Occipital lobe (tissue), 2 donors: ENCODE measurements around the gene CEP126. TPM values are rescaled to one million over a fixed set of nuclear protein-coding genes. Genes with fewer than 3 reads are reported as not detected.

Experiments
- DNase-seq: peaks from one replicate; lab custom pipeline; 2025; lab: John Stamatoyannopoulos, UW
- total RNA-seq: library from RNA; depleted of rRNA; stranded (reverse); fragments of >200 nt; gene quantifications from one replicate; pipeline ENCODE4 v1.2.3, GENCODE V29; 2014

CEP126 gene, protein sequence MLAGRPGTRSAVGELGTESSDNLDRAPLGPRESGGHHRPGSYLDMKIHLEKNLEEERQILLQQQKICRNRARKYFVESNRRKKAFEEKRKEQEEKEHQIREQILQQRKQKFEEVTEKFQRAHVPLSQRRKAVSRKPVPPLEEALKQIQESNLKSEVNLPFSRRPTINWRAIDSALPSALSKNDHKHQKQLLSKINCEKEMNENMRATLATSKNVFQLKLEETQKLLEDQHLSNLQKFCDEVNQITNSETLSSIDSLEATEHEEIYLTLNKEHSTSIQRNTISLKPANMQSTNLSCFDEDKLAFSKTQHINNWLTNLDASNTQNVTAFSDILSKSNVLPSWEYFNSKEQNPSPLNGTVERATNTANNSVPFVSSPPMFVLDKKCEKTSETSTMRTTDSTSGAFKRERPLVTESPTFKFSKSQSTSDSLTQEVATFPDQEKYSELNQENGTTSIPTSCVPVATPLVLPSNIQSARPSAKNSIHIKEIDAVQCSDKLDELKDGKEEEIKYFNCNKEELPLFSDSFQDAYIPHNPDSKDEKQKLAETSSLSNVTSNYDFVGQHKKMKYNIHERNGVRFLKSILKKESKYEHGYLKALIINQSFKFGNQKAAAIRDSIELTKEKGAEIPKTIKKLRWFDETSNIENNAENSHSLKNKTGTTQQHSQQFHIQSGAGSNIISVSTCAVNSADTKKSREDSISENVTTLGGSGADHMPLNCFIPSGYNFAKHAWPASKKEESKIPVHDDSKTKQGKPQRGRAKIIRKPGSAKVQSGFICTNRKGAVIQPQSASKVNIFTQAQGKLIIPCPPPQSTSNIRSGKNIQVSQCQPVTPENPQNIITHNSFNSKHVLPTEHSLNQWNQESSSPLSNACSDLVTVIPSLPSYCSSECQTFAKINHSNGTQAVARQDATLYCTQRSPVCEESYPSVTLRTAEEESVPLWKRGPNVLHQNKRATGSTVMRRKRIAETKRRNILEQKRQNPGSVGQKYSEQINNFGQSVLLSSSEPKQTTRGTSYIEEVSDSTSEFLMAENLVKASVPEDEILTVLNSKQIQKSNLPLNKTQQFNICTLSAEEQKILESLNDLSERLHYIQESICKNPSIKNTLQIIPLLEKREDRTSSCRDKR
- total RNA-seq = 9.4 TPM

GRCh38 chr11:101914738-101915426 is at the start of gene CEP126:
TSS of gene CEP126 (plus strand) at chr11:101915010. CDS start at chr11:101915285, 275 bp downstream.
- peak; percentile 92 for DNase-seq

DNA sequence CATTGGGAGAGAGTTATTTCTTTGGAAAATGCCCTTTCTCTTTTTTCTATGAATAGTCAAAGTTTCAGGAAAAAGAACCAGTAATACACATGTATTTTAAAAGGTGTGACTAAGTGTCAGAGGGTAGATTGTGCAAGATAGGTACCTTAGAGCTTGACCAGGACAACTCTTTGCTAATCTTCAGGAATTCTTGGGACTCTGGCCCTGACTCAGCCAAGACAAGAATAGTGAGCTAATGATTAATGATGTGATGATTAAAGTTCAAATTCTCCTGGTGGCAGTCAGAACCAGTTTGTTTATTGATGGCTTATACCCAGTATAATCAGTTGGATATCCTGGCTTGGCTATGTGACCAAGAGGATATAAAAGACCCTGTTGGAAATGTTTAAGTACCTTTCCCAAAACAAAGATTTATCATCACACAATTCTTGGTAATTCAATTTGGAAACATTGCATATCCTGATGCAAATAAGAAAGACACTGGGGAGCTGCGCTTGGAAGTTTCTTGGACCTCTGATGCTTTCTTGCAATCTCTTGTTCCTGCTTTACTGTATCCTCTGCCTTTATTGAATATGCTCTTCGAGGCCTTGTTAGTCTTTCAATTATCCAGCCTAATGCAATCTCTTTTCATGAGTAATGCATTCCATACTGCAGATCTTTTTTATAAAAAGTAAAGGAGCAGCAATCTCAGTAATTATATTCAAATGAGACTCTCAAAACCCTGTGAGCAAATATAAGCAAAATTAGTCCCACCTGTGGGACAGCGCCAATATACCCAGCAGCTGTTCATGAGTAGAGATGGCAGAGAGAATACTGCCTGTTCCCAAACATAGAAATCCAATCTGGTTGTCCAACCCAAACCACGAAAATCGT is 48.0 kb upstream of the CEP126 start:
- no peak for DNase-seq

GRCh38 chr11:101867951-101868350 is 46.9 kb upstream of the CEP126 start:
- no peak for DNase-seq

DNA sequence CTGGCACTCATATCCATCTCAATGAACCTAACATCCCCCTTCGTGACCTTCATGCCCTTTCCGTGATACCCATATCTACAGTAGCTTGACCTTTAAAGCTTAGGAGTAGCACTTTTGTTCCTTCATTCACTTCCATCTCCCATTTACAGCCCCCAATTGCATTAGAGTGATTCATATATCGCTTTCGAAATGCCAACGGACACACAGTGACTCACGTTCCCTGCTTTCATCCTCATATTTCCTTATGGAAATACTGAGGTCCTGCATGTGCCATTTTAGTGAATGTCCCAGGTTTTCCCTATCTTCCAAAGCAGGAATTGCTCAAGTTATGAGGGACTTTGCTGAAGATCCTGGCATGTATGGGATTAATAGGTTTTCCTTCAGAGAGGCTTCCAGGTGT is 44.3 kb upstream of the CEP126 start:
- no peak for DNase-seq

DNA sequence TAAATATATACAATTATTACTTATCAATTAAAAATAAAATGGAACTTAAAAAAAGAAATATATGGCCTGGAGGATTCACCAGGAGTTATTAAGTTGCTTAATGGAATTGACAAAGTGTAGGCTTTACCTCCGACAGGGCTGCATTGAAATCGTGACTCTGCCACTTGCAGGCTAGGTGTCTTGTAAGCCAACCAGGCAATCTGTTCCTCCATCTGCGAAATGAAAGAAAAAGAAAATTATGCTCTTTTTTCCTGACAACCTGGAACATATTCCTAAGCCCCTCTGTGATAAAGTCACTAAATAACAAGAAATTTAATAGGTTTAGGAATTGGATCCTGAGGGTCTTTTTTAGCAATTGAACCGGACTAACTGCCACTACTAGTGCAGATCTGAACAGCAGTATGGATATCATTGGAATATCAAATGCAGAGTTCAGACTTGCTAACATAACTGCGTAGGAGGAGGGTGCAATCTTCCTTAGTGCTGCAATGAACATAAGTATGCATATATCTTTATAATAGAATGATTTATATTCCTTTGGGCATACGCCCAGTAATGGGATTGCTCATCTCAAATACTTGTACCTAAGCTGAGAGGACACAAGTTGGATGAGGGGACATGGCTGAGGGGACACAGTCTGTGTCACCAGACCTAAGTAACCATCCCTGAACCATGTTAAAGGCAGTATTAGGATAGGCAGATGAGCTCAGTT is 42.5 kb upstream of the CEP126 start:
- DNase-seq = no peak

DNA sequence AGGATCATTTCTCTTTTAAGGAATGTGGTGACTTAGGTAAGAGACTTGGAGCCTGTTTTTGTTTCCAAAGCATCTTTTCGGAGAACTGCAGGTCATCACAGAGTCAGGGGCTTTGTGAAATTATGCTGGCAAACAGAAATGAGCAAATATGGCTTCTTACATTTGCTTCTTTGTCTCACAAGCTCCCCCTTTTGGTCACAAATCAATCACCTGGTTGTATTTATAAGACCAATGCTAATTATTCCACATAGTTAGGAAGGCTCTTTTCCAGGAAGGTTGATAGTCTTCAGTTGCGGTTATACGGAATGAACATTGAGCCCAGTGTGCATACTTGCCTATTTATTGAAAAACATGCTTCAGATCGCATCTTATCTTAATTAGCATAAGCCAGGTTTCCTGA is 34.6 kb upstream of the CEP126 start:
- no peak for DNase-seq

DNA sequence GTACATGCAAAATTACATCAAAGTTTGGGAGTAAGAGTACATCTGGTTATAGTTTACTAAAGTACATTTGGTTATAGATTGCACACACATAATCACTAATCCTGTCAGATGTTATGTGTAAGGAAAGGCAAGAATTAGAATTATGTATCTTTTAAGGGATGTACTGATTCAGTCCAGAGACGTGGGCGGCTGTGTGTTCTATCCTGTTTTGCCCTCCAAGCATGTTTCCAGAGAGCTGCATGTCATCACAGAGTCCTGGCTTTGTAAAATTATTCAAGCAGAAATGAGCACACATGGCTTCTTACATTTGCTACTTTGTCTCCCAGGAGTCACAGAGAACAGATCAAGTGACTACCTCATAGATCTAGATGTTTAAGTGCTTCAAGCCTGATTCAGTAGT is 33.2 kb upstream of the CEP126 start:
- no peak for DNase-seq

DNA sequence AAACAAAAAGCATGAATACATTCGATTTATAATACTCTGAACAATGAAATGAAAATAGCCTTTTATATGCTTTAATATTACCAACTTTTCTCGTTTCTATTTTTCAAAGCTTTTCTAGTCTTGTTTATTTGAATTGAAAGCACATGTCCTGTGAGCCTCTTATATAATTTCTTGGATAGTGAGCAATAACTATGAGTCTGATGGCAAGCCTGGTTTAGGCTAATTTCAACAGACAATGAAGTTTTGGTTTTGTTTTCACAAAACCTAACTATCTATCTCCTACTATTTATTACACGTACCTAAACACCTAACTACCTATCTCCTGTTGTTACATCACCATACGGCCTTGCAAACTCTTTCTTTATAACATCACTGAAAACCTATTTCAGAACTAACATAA is 29.2 kb upstream of the CEP126 start:
- DNase-seq = no peak

GRCh38 chr11:101889767-101890166 is 25.0 kb upstream of the CEP126 start:
- no peak for DNase-seq

DNA sequence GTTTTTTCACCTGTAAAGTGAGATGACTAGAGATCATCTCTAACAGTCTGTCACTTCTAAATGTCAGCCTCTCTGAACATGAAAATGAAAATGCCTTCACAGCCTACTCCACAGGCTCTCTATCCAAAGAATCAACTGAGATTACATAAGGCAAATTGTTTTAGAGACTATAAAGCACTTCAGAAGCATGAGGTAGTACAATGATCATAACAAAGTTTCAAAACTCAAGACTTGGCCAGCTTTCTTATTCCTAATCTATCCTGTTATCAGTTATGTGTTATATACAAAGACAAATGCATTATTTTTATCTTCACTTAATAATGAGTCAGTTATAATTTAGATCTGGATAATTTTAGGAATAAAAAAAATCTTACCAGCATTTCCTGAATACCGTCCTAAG is 20.3 kb upstream of the CEP126 start:
- DNase-seq = no peak

GRCh38 chr11:101907815-101908214 is 7.0 kb upstream of the CEP126 start:
- no peak for DNase-seq

DNA sequence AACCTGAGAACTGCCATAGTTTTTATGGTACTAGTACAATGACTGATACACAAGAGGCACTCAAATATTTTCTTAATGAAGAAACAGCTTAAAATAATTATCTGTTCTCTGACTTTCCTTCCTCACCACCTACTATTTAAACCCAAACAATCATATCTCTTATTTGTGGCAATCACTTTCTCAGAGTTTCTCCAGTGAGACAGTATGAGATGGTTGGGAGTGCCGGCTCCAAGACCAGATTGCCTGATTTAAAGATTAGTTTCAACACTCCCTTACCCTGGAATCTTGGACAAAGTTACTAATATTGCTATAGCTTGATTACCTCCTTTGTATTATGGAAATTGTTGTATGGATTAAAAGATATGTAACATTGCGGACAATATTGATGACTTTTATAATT is 5.7 kb upstream of the CEP126 start:
- DNase-seq = no peak

GRCh38 chr11:101912823-101913284 is 2.0 kb upstream of the CEP126 start:
- no peak for DNase-seq

DNA sequence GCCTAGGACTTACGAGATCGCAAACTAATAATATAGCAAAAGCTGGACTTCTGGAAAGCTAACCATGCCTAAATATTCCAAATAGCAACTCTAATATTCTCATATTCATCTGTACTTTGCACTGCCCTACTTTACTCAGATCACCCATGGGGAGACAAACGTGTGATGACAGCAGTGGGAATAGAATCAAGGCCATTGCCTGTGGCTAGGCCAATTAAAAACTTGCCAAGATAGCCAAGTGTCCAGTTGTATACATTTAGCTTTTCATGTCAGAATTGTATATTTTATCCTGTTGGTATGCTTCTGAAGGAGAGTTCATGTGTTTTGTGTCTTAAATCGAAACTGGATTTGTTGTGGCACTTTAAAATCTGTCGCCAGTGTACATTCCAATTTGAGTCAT is 1.2 kb upstream of the CEP126 start:
- no peak for DNase-seq

DNA sequence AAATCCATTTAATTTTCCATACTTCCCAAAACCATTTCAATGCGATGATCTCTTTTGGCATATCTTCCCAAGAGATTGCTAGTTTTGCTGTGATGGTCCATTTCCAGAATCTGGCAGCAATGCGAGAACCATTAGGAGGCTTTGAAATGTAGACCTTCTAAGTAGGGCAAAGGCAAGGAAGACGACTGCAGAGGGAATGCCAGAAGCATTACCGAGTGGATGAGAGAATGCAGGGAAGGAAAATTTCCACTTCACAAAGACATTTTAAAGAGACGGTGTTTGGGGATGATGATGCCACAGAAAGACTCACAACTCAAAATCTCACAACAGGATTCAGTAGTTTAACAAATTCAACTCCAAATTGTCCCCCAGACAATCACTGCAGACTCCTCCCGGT is 471 bp upstream of the CEP126 start:
- no peak for DNase-seq

- DNase-seq = peak; percentile 1
Observed at GRCh38 chr11:101915791-101916291, 1.0 kb downstream of the CEP126 start.

DNA sequence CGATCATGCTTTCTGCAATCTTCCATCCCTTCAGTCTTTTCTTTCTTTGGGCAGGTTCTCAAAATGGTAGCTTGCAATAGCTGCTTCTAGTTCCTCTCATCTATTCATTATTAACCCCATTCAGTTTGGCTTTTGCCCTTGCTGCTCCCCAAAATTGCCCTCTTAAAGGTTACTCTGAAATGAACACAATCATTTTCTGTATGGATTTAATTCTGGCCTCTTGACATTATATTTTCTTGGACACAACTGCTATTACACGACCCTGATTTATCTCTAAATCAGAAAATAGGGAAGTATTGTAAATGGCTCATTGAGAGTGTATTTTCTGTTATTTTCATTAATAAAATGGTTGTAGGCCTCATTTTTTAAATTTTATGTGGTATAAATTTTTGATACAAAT is 1.6 kb downstream of the CEP126 start, which contains the start of gene ANGPTL5:
Gene ANGPTL5 (minus strand): TSS at position 101 of the 400 bp plus-strand sequence. CDS start 8,613 bp downstream, outside the sequence.
- DNase-seq = no peak

- no peak for DNase-seq
Observed at GRCh38 chr11:101917226-101917625, 2.4 kb downstream of the CEP126 start.

DNA sequence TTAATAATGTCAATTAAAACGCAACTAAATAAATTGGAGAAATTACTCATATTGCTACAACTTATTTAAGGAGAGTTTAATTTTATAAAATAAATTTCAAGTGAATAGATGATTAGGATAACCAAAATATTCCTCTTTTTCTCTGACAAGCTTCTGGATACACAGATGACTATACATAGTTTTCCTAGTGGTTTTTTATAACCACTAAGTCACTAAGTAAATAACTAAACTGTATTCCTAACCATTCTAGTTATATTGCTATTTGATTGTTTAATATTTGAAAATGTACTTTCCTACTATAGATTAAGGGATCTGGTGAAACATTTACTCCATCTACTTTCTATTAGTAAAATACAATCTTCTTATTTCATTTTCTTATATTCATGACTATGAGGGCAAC is 6.2 kb downstream of the CEP126 start:
- DNase-seq = no peak
